GM12873 (cell line): ENCODE measurements around the gene TRIM31.

ENCODE experiments used
- TF ChIP-seq, protein P1 (sequence below): IDR thresholded peaks from 2 replicates; pipeline ENCODE4 v1.5.1; 2012; ENCODE audit warnings: low read depth, mild to moderate bottlenecking, moderate library complexity, low read length, control low read depth; ENCODE audit not compliant: insufficient read depth; ENCODE audit errors: missing control alignments

Gene TRIM31

DNA sequence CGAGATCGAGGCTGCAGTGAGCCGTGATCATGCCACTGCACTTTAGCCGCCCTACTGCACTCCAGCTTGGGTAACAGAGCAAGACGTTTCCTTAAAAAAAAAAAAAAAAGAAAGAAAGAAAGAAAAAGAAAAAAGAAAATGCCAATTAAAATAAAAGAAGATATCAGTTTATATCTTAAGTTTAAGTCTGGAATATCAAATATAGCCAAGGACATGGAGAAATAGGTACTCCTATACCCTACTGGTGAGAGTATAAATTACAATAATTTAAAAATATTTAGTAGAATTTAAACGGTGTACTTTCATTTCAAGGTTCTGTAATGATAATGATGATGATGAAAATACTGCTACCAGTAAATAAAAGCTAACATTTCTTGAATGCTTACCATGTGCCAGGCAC lies 3.8 kb upstream of the TRIM31 start:
- TF ChIP-seq, protein P1, sequence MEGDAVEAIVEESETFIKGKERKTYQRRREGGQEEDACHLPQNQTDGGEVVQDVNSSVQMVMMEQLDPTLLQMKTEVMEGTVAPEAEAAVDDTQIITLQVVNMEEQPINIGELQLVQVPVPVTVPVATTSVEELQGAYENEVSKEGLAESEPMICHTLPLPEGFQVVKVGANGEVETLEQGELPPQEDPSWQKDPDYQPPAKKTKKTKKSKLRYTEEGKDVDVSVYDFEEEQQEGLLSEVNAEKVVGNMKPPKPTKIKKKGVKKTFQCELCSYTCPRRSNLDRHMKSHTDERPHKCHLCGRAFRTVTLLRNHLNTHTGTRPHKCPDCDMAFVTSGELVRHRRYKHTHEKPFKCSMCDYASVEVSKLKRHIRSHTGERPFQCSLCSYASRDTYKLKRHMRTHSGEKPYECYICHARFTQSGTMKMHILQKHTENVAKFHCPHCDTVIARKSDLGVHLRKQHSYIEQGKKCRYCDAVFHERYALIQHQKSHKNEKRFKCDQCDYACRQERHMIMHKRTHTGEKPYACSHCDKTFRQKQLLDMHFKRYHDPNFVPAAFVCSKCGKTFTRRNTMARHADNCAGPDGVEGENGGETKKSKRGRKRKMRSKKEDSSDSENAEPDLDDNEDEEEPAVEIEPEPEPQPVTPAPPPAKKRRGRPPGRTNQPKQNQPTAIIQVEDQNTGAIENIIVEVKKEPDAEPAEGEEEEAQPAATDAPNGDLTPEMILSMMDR = no peak

DNA sequence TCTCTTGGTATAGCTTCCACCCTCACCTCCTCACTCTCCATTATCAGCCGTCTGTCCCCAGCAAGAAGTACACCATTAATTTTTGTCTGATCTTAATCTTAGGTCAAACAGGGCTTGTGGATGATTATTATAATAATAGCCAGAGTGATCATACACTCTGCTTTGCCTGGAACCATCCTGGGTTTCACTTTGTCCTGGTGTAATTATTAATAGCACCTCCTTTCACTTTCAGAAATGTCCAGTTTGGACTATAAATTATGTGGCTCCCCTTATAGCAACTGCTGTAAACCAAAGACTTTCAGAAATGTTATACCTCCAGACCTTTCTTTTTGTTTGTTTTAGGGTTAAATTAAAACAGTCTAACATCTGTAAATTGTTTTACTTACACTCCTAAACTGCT lies 951 bp upstream of the TRIM31 start:
- TF ChIP-seq, protein P1 = no peak

DNA sequence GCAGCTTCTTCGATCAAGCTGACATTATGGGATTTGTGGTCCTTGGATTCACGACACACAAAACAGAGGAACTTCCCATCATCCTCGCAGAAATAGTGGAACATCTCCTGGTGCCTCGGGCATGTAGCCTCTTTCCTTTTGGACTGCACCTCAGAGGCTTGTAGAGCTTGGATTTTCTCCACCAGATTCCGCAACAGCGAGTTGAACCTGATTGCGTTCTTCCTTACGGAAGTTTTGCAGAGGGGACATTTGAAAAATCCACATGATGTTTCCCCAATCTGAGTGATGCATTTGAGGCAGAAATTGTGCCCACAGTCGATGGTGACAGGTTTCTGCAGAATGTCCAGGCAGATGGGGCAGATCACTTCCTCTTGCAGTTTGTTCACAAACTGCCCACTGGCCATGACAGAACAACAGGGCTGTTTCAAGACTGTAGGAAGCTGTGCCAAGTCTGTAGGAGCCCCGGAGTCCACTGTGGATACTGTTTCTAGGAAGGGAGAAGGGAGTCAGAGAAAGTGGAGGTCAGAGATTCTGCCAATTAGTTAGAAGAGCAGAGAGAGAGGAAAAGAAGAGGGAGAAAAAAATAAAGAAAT lies 392 bp downstream of the TRIM31 start:
- TF ChIP-seq, protein P1 = no peak

DNA sequence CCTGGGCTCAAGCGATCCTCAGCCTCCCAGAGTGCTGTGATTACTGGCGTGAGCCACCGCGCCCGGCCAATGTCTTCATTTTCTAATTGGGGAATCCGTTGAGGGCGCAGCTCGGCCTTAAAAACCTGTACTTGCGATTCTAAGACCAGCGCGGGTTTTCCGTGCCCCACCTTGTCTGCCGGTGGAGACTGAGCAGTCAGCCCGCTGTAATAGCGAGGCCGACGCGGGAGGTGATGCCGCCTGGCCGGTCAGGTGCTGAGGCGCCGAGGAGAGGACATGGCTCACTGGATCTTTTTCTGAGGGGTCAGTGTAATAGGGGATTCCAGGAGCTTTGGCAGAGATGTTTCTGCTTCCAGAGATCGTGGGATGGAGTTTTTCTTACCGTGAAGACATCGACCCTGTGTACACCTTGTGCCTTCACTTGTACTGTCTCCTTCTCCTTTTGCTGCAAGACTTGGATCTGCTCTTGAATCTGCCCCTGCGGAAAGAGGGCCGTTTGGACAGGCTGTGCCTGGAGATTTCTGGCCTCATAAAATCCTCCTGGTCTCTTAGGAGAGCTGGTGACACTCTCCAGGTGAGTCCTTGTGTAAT lies 1.5 kb downstream of the TRIM31 start:
- TF ChIP-seq, protein P1 = no peak

DNA sequence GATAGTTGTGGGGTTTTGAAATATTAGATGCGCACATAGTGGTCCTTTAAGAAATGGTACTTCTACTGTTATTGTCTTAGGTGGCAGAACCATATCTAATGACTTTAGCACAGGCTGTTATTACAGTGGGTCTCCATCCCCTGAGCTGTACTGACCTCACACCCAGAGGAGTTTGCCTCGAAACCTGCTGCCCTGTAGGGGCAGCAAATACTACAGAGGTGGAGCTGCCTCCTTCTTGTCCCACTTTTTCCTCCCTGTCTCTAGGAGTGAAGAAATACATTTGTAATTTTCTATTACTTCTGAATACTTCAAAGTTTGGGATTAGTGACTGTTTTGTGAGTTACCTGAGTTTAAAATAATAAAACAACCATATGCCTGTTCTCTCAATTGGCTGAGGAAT lies 8.2 kb downstream of the TRIM31 start:
- TF ChIP-seq, protein P1 = peak; percentile 16

DNA sequence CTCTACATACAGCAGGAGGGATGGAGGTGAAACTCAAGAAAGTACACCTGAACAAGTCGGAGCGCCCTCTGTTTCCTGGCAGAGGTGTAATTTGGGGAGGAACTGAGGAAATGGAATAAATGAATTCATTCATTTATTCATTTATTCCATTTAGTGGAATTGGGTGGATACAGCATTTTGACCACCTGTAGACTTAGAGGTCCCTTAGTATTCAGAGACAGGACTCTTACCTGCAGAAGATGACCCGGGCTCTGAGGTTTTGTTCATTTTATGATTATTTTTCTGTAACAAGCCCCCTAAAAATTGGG lies 9.1 kb downstream of the TRIM31 start:
- TF ChIP-seq, protein P1 = no peak

DNA sequence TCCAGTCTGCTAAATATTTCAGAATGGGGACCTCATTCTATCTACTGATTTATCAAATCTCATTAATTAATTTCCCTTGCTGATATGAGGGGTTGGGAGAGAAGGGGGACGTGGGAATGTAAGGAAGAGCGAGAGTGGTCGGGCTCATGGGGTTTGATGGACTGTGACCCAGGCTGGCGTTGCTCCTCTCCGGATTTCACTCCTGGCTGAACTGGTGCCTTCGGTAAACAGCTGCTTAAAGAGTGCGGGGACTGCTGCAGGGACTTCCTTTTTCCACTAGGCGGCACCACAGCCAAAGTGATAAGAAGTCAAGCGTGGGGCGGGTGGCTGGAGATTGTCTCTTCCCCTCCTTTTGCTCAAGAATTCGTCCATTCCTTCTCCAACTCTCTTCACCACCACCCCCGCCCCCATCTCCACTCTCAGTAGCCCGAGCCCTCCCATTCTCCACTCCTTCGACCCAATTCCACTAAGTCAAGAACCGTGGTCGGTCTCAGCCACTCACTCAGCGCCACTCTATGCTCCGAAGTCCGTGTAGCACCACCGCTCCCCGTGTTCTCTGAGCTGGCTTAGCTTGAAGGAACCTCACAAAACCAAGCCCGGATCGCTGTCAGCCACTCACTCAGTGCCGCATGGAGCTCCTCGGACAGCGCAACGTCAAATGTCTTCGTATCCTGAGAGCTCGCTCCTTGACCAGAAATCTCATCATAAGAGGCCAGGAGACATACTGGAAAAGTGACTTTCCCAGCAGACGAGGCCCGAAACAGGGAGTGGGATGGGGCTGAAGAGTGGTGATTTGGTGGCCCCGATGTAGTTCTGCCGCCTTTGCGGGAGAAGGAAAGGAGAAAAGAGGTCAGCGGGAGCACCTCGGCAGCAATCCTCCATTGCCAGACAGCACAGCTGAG lies 9.7 kb downstream of the TRIM31 start:
- TF ChIP-seq, protein P1 = peak; percentile 97
